Epithelial cell of proximal tubule (primary cell): Measurements from ENCODE around the gene ITPR2. TPM values are rescaled to one million over a fixed set of nuclear protein-coding genes. Genes with fewer than 3 reads are reported as not detected.
"Not testable (repeated sequence)": the region's sequence is repeated elsewhere in the genome, so short reads cannot be mapped to it uniquely, and the experiment has no call there.

ENCODE experiments used
- DNase-seq: peaks from one replicate; pipeline ENCODE4 v3.0.0-alpha.2; 2011; ENCODE audit warnings: low read depth
- H3K4me3 ChIP-seq: 2 replicates; pipeline ENCODE4 v1.5.1; 2011; ENCODE audit warnings: low read depth, mild to moderate bottlenecking, low read length
- CTCF ChIP-seq: conservative IDR thresholded peaks from 2 replicates; pipeline ENCODE4 v1.5.1; 2012; ENCODE audit warnings: low read depth, mild to moderate bottlenecking, low read length
- total RNA-seq: library from RNA; depleted of rRNA; stranded (reverse); fragments of >200 nt; gene quantifications from 2 replicates; pipeline ENCODE4 v1.2.3, GENCODE V29; 2015

Gene ITPR2
- total RNA-seq, 1 donor from 2014 or later, result 13.5 TPM

- no peak for TF ChIP-seq CTCF
- no peak overlapping the region for H3K4me3 ChIP-seq
- DNase-seq, result no peak
These were observed 146.6 kb downstream of the ITPR2 start for GRCh38 chr12:26686408-26686807.

GRCh38 chr12:26684101-26684500 is 148.9 kb downstream of the ITPR2 start:
- no peak overlapping the region for H3K4me3 ChIP-seq
- DNase-seq, result no peak
- no peak for TF ChIP-seq CTCF

- H3K4me3 ChIP-seq, result no peak overlapping the region
- no peak for DNase-seq
- TF ChIP-seq CTCF, result no peak
These were observed 149.6 kb downstream of the ITPR2 start for GRCh38 chr12:26683443-26683842.

GRCh38 chr12:26680727-26681455 is 152.1 kb downstream of the ITPR2 start:
- DNase-seq, result no peak
- H3K4me3 ChIP-seq, result no peak overlapping the region
- TF ChIP-seq CTCF, result no peak

GRCh38 chr12:26678697-26679660 is 154.0 kb downstream of the ITPR2 start:
- TF ChIP-seq CTCF, result no peak
- H3K4me3 ChIP-seq, result no peak overlapping the region
- no peak for DNase-seq

- H3K4me3 ChIP-seq, DNase-seq: not testable (repeated sequence)
These were observed 161.5 kb downstream of the ITPR2 start for GRCh38 chr12:26671487-26671886.

GRCh38 chr12:26668847-26669246 is 164.1 kb downstream of the ITPR2 start:
- TF ChIP-seq CTCF, result no peak

More at GRCh38 chr12:26668847-26669246, 164.1 kb downstream of the ITPR2 start:
- DNase-seq, result no peak
- no peak overlapping the region for H3K4me3 ChIP-seq
